Measurements from ENCODE around the gene PXDC1.

GRCh38 chr6:3742426-3743344, 8.8 kb downstream of the PXDC1 start:
- TF ChIP-seq CTCF (IDR thresholded peaks at IDR 0.05) (peak; percentile 96), POLR2AphosphoS5 (IDR thresholded peaks at IDR 0.05; ENCODE audit: insufficient read depth in 1 of 2, low read depth in 1 of 2) (peak; percentile 27 to 79), POLR2A (IDR thresholded peaks at IDR 0.05) (no peak)
